Peyer's patch (tissue), 4 donors: Measurements from ENCODE around the gene ENPP3.

Source experiments
- CTCF ChIP-seq, 6 experiments: fragments of 450-650 bp in 4 of 6; fragments of 200-600 bp in 2 of 6; sonication (generic) in 1 of 6; IDR thresholded peaks; one replicate each; pipeline ENCODE4 v1.5.1; 2017 to 2019; ENCODE audit warnings: antibody characterized with exemption in 6 of 6, mild to moderate bottlenecking in 3 of 6, moderate library complexity in 1 of 6
- POLR2A ChIP-seq, 2 donors: fragments of 450-650 bp; IDR thresholded peaks; one replicate each; pipeline ENCODE4 v1.5.1; 2017; ENCODE audit warnings: antibody characterized with exemption in 2 of 2, mild to moderate bottlenecking in 2 of 2, moderate library complexity in 2 of 2

- no peak for TF ChIP-seq CTCF (IDR thresholded peaks at IDR 0.05)
- TF ChIP-seq POLR2A (IDR thresholded peaks at IDR 0.05) = no peak
Measured at GRCh38 chr6:131729550-131729949, 92.4 kb downstream of the ENPP3 start.
